DND-41 (cell line): ENCODE data around the gene AFF3.

Experiments
- ATAC-seq: fragments of 200-7000 bp; cut with Tn5 transposase; 3 replicates; pipeline ENCODE4 v1.9.1; 2021; ENCODE audit warnings: low read depth; ENCODE audit not compliant: insufficient read depth
- DNase-seq: peaks from one replicate; pipeline ENCODE4 v3.0.0-alpha.2; 2020
- H2AFZ ChIP-seq: 2 replicates; pipeline ENCODE4 v1.6.0; 2012; ENCODE audit warnings: low read depth, low read length
- H3K27ac ChIP-seq: 2 replicates; pipeline ENCODE4 v1.5.1; 2012; ENCODE audit warnings: low read length, inconsistent platforms
- H3K27me3 ChIP-seq: fragments of 200-600 bp; sonication (generic); 2 replicates; pipeline ENCODE4 v1.6.0; 2012; ENCODE audit warnings: low read length, mild to moderate bottlenecking, inconsistent platforms; ENCODE audit not compliant: insufficient read depth, poor library complexity
- H3K36me3 ChIP-seq: 2 replicates; pipeline ENCODE4 v1.5.1; 2012; ENCODE audit warnings: low read length, inconsistent platforms; ENCODE audit not compliant: insufficient read depth
- H3K4me1 ChIP-seq: 2 replicates; pipeline ENCODE4 v1.5.1; 2012; ENCODE audit warnings: mild to moderate bottlenecking, low read length; ENCODE audit not compliant: insufficient read depth
- H3K4me2 ChIP-seq: 2 replicates; pipeline ENCODE4 v1.6.0; 2012; ENCODE audit warnings: mild to moderate bottlenecking, moderate library complexity, low read length, inconsistent platforms; ENCODE audit not compliant: insufficient read depth
- H3K4me3 ChIP-seq, 2 experiments: fragments of 200-600 bp in 1 of 2; shearing (Covaris generic) in 1 of 2; 2 replicates each; pipeline ENCODE4 v1.5.1; 2012 to 2016; ENCODE audit warnings: inconsistent platforms in 2 of 2, low read length in 2 of 2, mild to moderate bottlenecking in 2 of 2, low read depth in 1 of 2, moderate library complexity in 1 of 2
- H3K79me2 ChIP-seq: 2 replicates; pipeline ENCODE4 v1.6.0; 2012; ENCODE audit warnings: low read length, inconsistent platforms; ENCODE audit not compliant: insufficient read depth
- H3K9ac ChIP-seq: 2 replicates; pipeline ENCODE4 v1.6.0; 2012; ENCODE audit warnings: low read depth, mild to moderate bottlenecking, inconsistent platforms, low read length, moderate library complexity
- H3K9me3 ChIP-seq: 2 replicates; pipeline ENCODE4 v1.5.1; 2012; ENCODE audit warnings: low read length, moderate library complexity, mild to moderate bottlenecking, inconsistent platforms; ENCODE audit not compliant: insufficient read depth, severe bottlenecking
- H4K20me1 ChIP-seq: 2 replicates; pipeline ENCODE4 v1.6.0; 2012; ENCODE audit warnings: low read length; ENCODE audit not compliant: insufficient read depth
- EZH2 ChIP-seq: IDR thresholded peaks from 3 replicates; pipeline ENCODE4 v1.6.1; 2012; ENCODE audit warnings: borderline replicate concordance, low read depth, mild to moderate bottlenecking, moderate library complexity, low read length, inconsistent platforms; ENCODE audit not compliant: severe bottlenecking
- TF ChIP-seq, protein P1 (sequence below): IDR thresholded peaks from 2 replicates; pipeline ENCODE4 v1.5.1; 2012; ENCODE audit warnings: borderline replicate concordance, low read length, moderate library complexity, mild to moderate bottlenecking; ENCODE audit not compliant: poor library complexity, severe bottlenecking; ENCODE audit errors: extremely low read depth

The AFF3 gene

GRCh38 chr2:100033976-100034375 is 108.4 kb downstream of the AFF3 start:
- no peak for DNase-seq
- Histone ChIP-seq H3K4me1 (no peaks in the 10 kb centered on the region), H3K79me2 (peaks cover 2% of the 10 kb centered on the region; the same call in 1 of the 2 replicates), H2AFZ (no peak overlapping the region), H3K27ac (no peak overlapping the region), H3K36me3 (no peaks in the 10 kb centered on the region), H4K20me1 (0 out of 2 replicates have a peak, but pooled peaks cover 5% of the 10 kb centered on the region), H3K4me2 (no peak overlapping the region), H3K27me3 (no peaks in the 10 kb centered on the region), H3K9me3 (no peaks in the 10 kb centered on the region), H3K4me3 (no peak overlapping the region), H3K9ac (no peak overlapping the region)
- TF ChIP-seq, protein P1, sequence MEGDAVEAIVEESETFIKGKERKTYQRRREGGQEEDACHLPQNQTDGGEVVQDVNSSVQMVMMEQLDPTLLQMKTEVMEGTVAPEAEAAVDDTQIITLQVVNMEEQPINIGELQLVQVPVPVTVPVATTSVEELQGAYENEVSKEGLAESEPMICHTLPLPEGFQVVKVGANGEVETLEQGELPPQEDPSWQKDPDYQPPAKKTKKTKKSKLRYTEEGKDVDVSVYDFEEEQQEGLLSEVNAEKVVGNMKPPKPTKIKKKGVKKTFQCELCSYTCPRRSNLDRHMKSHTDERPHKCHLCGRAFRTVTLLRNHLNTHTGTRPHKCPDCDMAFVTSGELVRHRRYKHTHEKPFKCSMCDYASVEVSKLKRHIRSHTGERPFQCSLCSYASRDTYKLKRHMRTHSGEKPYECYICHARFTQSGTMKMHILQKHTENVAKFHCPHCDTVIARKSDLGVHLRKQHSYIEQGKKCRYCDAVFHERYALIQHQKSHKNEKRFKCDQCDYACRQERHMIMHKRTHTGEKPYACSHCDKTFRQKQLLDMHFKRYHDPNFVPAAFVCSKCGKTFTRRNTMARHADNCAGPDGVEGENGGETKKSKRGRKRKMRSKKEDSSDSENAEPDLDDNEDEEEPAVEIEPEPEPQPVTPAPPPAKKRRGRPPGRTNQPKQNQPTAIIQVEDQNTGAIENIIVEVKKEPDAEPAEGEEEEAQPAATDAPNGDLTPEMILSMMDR = no peak
- no peak for TF ChIP-seq EZH2
- ATAC-seq = no peak

- DNase-seq (no peak), ATAC-seq (no peak)
- no peaks in the 10 kb centered on the region for H3K27me3 ChIP-seq
- 0 out of 2 replicates have a peak, but pooled peaks cover 6% of the 10 kb centered on the region for H4K20me1 ChIP-seq
- H2AFZ ChIP-seq = no peak overlapping the region
- TF ChIP-seq, protein P1 = no peak
- TF ChIP-seq EZH2 = no peak
- no peak overlapping the region for H3K4me2 ChIP-seq
- peaks cover 2% of the 10 kb centered on the region; the same call in 1 of the 2 replicates for H3K79me2 ChIP-seq
- no peaks in the 10 kb centered on the region for H3K4me1 ChIP-seq
- H3K27ac ChIP-seq = no peak overlapping the region
- H3K9ac ChIP-seq = no peak overlapping the region
- H3K9me3 ChIP-seq = no peaks in the 10 kb centered on the region
- no peaks in the 10 kb centered on the region for H3K36me3 ChIP-seq
- H3K4me3 ChIP-seq = no peak overlapping the region
These were observed 110.8 kb downstream of the AFF3 start for GRCh38 chr2:100031604-100032003.

- TF ChIP-seq, protein P1 = peak; percentile 16
- TF ChIP-seq EZH2 = no peak
- no peaks in the 10 kb centered on the region for H3K27me3 ChIP-seq
- H4K20me1 ChIP-seq = 0 out of 2 replicates have a peak, but pooled peaks cover 6% of the 10 kb centered on the region
- no peaks in the 10 kb centered on the region for H3K36me3 ChIP-seq
- ATAC-seq (no peak), DNase-seq (no peak)
- no peak overlapping the region for H3K9ac ChIP-seq
- H3K27ac ChIP-seq = no peak overlapping the region
- H3K4me3 ChIP-seq = no peak overlapping the region
- no peak overlapping the region for H2AFZ ChIP-seq
- no peaks in the 10 kb centered on the region for H3K9me3 ChIP-seq
- no peak overlapping the region for H3K4me2 ChIP-seq
- H3K4me1 ChIP-seq = no peaks in the 10 kb centered on the region
- H3K79me2 ChIP-seq = no peaks in the 10 kb centered on the region
These were observed 112.9 kb downstream of the AFF3 start for GRCh38 chr2:100029460-100029859.
